ENCODE measurements around the gene SPART.

Gene SPART, protein sequence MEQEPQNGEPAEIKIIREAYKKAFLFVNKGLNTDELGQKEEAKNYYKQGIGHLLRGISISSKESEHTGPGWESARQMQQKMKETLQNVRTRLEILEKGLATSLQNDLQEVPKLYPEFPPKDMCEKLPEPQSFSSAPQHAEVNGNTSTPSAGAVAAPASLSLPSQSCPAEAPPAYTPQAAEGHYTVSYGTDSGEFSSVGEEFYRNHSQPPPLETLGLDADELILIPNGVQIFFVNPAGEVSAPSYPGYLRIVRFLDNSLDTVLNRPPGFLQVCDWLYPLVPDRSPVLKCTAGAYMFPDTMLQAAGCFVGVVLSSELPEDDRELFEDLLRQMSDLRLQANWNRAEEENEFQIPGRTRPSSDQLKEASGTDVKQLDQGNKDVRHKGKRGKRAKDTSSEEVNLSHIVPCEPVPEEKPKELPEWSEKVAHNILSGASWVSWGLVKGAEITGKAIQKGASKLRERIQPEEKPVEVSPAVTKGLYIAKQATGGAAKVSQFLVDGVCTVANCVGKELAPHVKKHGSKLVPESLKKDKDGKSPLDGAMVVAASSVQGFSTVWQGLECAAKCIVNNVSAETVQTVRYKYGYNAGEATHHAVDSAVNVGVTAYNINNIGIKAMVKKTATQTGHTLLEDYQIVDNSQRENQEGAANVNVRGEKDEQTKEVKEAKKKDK

DNA sequence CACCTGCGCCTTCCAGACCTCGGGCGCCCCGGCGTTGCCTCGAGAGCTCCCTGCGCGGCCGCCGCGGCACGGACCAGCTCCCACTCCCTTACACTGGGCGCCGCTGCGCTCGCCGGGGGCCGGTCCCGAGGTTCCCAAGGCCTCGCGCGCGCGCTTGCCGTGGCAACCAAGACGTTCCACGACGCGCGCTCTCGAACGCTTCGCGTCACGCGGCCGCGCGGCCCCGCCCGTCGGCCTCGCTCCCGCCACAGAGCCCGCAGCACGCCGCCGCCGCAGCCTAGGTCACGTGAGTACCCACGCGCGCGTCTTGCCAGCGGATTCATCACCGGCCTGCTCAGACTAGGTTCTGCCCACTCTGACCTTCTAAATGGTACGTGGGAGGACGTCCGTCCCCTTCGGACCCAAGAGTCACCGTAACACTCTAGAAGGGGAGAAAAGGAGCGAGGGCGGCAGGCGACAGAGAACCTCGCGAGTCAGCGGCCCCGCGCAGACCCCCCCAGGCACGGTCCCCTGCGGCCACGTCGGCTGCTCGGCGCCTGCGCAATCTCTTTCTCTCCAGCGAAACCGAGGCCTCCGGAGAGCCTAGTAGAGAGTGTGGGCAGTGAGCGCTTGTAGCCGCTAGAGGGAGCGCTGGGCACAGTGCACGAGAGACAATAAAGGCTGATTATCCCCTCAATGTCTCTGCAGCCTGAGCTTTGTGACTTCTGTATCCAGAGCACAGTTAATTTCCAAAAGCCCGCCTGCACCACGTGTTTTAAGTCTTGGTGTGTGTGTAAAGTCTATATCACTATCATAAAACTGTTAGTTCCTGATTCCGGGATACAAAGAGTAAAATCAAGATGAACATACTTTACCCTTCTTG is at the start of gene SPART:
TSS of gene SPART (minus strand) at position 173 of the 862 bp plus-strand sequence. CDS start 10,564 bp downstream, outside the sequence.
- DNase-seq = peak; percentile 85

DNA sequence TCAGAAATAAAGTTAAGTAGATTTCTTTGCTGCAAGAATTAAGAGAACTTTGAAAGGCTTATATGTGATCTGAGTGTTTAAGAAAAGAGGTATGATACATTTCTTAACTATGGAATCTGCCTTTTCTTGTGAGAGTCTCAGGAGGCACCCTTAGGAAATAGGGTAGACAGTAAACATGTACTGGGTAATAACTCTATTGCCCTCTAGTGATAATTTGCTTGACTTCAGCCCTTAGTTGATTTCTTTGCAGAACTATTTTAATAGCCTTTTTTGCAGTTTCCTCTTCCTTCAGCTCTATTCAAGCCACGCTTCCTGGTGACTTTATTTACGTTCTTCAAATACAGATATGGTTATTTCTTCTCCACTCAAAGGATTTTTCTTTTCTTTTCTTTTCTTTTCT is 49.1 kb upstream of the SPART start:
- no peak for DNase-seq

DNA sequence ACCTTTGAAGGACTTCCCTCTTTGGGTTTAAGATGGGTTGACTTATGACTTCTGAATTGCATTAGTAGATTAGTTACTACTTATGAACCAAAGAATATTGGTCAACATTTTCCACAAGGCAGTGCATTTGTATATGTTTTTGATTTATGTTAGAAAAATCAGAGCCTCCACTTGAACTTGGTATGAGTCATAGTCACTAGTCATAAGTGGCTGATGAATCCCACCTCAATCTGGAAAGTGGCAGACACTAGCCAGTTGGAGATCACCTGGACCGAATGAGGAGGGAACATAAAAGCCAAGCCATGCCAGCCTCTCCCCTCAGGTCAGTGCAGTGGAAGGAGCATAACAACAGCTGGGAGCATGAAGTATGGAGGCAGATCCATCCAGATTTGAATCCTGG is 39.3 kb upstream of the SPART start:
- no peak for DNase-seq

DNA sequence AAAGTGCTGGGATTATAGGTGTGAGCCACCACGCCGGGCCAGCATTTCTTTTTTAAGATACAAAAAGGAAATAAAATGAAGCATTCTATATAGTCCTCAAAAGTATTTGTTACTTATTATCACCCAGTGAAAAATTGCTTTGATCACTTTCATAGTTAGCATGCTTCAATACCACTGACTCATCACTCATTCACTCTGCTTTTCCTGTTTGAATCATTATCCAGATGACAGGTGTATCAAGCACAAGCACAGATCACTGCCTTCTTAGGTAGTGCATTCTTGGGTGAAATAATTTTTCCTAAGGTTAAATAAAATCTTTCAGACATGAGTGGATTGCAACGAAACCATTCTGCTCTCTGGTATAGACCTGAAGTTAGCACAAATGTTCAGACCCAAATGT is 35.8 kb upstream of the SPART start:
- no peak for DNase-seq

DNA sequence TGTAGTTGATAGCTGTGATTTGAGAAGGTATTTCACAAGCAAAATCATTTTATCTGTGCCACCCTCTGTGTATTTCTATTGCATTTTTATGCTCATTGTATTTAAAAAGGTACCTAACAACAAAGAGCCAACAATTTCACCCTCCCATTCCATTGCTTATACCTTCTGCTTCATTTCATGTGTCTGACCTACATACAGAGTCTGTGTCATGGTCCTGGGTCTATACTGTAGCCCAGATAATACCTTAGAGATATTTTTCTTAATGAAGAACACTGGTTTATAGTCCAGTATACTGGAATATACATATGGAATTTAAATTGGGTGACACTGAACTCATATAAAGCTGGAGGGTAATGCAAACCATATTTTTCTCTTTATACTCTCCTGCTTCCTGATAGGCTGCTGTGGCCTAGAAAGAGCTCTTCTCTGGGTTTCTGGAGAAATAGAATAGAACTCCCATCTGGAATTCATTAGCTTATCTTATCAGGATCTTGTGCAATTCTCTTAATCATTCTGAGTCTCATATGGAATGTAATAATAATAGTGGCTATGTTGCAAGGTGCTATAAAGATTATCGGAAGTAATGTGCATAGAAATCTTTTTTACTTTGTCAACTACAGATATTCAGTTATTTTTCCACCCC is 31.8 kb upstream of the SPART start:
- no peak for DNase-seq

GRCh38 chr13:36374063-36374462 is 27.9 kb upstream of the SPART start:
- no peak for DNase-seq

- DNase-seq = no peak
Measured at GRCh38 chr13:36371185-36371584, 25.0 kb upstream of the SPART start.

DNA sequence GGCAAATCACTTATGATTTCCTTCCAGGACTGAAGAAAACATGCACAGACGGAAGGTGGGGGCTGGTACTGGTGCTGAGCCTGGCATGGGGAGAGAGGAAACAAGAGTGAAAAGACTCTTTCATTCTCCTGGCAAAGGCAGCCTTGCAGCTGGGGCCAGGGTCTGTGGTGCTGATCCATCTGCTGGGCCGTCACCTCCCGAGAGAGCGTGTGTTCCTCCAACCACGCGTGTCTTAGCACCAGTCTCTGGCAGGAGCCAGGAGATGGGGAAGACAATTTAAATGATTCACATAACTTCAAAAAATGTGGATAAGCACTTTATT is 23.9 kb upstream of the SPART start:
- no peak for DNase-seq

GRCh38 chr13:36369268-36370107 is 23.3 kb upstream of the SPART start:
- DNase-seq = no peak

GRCh38 chr13:36366031-36366430 is 19.8 kb upstream of the SPART start:
- no peak for DNase-seq

DNA sequence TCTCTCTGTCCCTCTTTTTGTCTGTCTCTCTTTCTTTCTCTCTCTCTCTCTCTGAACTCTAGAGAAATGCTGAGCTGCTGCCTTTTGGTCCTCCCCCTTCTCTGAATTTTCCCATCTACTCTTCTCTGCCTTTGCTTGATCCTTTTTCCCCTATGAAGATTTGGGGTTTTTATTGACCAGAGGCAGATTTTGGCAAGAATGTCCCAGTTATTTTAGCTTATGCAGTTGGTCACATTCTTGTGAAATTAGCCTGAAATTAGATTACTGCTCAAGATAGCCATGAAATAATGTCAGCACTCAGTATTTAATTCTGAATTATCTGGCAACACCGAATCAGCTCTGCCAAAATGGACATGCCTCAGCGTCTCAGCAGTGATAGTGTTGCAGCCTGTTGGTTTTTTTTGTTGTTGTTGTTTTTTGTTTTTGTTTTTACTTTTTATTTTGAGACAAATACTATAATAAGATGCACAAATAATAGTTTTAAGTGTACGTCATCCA is 17.2 kb upstream of the SPART start:
- DNase-seq = no peak

- DNase-seq = no peak
Measured at GRCh38 chr13:36362914-36363313, 16.7 kb upstream of the SPART start.

- no peak for DNase-seq
Measured at GRCh38 chr13:36362251-36362650, 16.1 kb upstream of the SPART start.

GRCh38 chr13:36360903-36361302 is 14.7 kb upstream of the SPART start:
- DNase-seq = no peak

DNA sequence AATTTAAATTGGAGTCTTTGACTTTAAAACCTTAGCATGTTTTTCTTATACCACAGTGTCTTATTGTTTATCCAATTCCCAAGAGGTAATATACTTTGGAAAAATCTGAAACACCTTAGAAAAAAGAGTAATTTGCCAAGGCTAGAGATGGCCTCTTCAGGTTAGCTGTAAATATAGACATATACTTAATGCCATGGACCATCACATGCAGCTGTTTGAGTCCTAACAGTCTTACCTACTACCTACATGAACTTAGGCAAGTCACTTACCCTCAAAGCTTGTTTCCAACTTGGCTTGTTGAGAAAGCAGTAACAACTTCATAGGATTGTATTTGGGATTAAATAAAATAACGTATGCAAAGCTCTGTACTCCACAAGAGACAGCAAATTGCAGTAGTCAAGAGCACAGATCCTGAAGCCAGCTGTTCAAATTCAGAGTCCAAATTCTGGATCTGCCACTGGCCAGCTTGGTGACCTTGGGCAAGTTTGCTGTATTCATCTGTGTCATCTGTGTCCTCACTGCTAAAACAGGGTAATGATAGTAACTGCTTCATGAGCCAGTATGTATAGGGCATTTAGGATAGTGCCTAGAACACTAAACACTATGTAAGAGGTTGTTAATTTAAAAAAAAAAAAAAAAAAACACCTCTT is 13.2 kb upstream of the SPART start:
- no peak for DNase-seq

GRCh38 chr13:36358175-36358718 is 12.1 kb upstream of the SPART start:
- DNase-seq = no peak

DNA sequence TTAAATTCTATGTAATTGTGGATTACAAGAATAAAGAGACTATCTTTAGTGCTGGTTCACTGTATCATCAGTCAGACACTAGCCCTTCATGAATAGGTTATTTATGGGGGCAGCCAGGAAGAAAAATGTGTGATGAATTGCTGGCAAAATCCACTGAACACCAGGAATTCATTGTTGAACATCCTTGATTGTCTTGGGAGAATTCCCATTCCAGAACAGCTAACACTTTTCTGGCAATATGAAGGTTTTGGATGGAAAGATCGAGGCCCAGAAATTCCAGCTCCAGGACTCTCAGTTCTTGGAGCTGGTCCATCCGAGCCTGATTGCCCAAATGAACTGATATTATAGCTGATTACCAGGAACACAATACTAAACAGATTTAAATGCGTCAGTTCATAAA is 11.5 kb upstream of the SPART start:
- DNase-seq = no peak

GRCh38 chr13:36357231-36357630 is 11.0 kb upstream of the SPART start:
- no peak for DNase-seq

DNA sequence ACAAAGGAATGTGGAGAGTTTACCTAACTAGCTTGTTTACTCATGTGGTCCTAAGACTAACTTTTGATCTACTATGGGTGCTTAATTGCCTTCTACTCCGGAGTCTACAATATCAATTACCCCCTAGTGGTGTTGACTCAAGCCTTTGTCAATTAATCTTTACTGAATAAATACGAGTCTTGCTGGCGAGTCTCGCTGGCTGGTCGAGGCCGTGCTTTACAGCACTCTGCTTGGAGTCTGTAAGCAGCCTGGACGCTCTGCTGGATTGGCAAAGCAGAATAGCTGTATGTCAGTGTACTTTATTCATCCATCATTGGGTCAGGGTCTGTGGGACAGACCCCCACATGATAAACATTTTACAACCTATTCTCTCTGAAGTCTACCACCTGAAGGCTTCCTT is 9.9 kb upstream of the SPART start:
- no peak for DNase-seq

DNA sequence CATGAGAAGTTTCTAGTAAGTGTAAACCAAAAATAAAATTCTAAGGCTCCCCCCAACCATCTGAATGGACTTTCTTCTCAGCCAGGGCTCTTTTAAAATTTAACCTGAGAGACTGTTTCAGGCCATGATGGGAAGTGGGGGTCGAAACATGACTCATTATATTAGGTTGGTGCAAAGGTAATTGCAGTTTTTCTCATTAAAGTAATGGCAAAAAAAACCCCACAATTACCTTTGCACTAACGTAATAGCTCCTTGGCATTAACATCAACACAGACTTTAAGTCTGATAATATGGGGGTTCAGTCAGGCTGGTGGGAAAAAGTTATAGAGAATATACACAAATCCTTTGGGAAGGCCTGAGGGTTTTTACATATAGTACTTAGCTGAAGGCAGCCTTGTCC is 9.4 kb upstream of the SPART start:
- no peak for DNase-seq
